Progenitor cell of endocrine pancreas (in vitro differentiated cells): Measurements from ENCODE around the gene CKM. TPM values are rescaled to one million over a fixed set of nuclear protein-coding genes. Genes with fewer than 3 reads are reported as not detected.
A peak's percentile ranks its signal among the peaks of the same experiment; 100 is the strongest.

ENCODE experiments used
- DNase-seq: peaks from one replicate; pipeline ENCODE4 v3.0.0; 2021; ENCODE audit warnings: low spot score; ENCODE audit not compliant: unreplicated experiment
- H3K27ac Mint-ChIP-seq: 2 replicates; pipeline ENCODE4 v1.8.0; 2021; ENCODE audit warnings: mild to moderate bottlenecking, moderate library complexity, mixed read lengths
- H3K27me3 Mint-ChIP-seq: 2 replicates; pipeline ENCODE4 v1.8.0; 2021; ENCODE audit warnings: mixed read lengths
- H3K36me3 Mint-ChIP-seq: 2 replicates; pipeline ENCODE4 v1.8.0; 2022; ENCODE audit warnings: mixed read lengths; ENCODE audit not compliant: insufficient read depth
- H3K4me1 Mint-ChIP-seq: 2 replicates; pipeline ENCODE4 v1.8.0; 2021; ENCODE audit warnings: low read depth, mixed read lengths
- H3K4me3 Mint-ChIP-seq: 2 replicates; pipeline ENCODE4 v1.8.0; 2021; ENCODE audit warnings: low read depth, mild to moderate bottlenecking, moderate library complexity, mixed read lengths
- H3K9me3 Mint-ChIP-seq: 2 replicates; pipeline ENCODE4 v1.8.0; 2021; ENCODE audit warnings: low read depth, mixed read lengths
- total RNA-seq: library from RNA; stranded (reverse); gene quantifications from 2 replicates; pipeline ENCODE4 v1.2.1, GENCODE V29; 2021
- TF ChIP-seq, protein P1 (sequence below): fragments of 200-600 bp; sonication (generic); IDR thresholded peaks from one replicate; pipeline ENCODE4 v1.5.0; 2021; ENCODE audit warnings: antibody characterized with exemption, mild to moderate bottlenecking; ENCODE audit not compliant: unreplicated experiment

The CKM gene
- total RNA-seq, 1 donor from 2014 or later = not detected

DNA sequence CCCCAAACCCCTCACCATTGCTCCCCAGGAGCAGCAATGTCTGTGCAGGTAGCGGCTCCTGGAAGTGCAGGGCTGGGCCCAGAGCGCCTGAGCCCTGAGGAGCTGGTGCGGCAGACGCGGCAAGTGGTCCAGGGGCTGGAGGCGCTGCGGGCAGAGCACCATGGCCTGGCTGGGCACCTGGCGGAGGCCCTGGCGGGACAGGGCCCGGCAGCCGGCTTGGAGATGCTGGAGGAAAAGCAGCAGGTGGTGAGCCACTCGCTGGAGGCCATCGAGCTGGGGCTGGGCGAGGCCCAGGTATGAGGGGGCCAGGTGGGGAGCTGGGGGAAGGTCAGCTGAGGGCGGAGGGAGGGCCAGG, 22.8 kb upstream of the CKM start:
- H3K27me3 Mint-ChIP-seq = peaks cover 21% of the 10 kb centered on the region
- TF ChIP-seq, protein P1, sequence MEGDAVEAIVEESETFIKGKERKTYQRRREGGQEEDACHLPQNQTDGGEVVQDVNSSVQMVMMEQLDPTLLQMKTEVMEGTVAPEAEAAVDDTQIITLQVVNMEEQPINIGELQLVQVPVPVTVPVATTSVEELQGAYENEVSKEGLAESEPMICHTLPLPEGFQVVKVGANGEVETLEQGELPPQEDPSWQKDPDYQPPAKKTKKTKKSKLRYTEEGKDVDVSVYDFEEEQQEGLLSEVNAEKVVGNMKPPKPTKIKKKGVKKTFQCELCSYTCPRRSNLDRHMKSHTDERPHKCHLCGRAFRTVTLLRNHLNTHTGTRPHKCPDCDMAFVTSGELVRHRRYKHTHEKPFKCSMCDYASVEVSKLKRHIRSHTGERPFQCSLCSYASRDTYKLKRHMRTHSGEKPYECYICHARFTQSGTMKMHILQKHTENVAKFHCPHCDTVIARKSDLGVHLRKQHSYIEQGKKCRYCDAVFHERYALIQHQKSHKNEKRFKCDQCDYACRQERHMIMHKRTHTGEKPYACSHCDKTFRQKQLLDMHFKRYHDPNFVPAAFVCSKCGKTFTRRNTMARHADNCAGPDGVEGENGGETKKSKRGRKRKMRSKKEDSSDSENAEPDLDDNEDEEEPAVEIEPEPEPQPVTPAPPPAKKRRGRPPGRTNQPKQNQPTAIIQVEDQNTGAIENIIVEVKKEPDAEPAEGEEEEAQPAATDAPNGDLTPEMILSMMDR = no peak
- peaks cover 2% of the 10 kb centered on the region for H3K4me1 Mint-ChIP-seq
- no peak for DNase-seq
- no peak overlapping the region for H3K4me3 Mint-ChIP-seq
- H3K9me3 Mint-ChIP-seq = no peaks in the 10 kb centered on the region
- H3K36me3 Mint-ChIP-seq = no peaks in the 10 kb centered on the region
- H3K27ac Mint-ChIP-seq = no peak overlapping the region

GRCh38 chr19:45344621-45345505, 22.2 kb upstream of the CKM start:
- Mint-ChIP-seq H3K4me3 (no peak overlapping the region), H3K4me1 (peaks cover 3% of the 10 kb centered on the region), H3K27me3 (peaks cover 26% of the 10 kb centered on the region), H3K36me3 (no peaks in the 10 kb centered on the region), H3K27ac (no peak overlapping the region), H3K9me3 (no peaks in the 10 kb centered on the region)
- no peak for DNase-seq
- TF ChIP-seq, protein P1 = no peak

DNA sequence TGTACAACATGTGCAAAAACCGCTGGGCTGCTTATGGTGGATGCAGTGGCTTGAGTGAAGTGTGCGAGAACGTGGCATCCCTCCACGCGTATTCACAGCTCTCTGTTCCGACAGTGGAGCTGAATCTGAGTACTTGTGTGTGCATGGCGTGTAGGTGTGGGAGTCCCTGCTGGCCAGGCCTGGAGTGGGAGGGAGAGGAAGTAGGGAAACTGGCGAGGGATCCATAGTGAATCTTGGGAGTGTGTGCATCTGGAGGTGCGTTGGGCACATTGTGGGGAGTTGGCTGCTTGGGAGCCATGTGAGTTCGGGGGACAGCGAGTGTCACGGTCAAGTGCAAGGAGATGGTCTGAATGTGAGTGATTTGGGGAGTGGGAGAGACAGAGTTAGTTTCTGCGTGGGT, 20.2 kb upstream of the CKM start:
- Mint-ChIP-seq H3K27ac (no peak overlapping the region), H3K4me1 (peaks cover 3% of the 10 kb centered on the region), H3K27me3 (peaks cover 34% of the 10 kb centered on the region), H3K9me3 (no peaks in the 10 kb centered on the region), H3K36me3 (no peaks in the 10 kb centered on the region), H3K4me3 (no peak overlapping the region)
- TF ChIP-seq, protein P1 = no peak
- DNase-seq = no peak

DNA sequence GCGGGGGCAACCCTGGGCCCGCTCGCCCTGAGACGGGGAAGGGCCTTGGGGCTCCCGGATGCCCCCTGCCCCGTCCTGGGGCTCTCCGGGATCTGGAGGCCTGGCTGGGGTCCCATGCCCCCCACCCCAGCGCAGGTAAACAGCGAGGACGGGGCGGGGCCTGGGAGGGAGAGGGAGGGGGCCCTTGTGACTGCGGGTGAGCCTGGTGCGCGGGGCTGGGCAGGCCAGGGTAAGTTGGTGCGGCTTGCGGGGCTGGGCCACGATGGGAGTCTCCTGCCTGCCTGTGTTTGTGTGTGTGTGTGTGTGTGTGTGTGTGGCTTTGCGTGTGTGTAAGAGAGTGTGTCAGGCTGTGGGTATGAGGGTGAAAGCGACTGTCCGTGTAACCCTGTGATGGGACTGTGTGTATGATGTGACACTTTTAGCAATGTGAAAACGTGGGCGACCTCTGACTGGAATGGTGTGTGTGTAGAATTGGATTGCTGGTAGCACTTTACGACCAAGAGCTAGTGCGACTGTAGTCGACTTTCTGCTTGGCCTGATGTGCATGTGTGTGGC, 18.3 kb upstream of the CKM start:
- TF ChIP-seq, protein P1 = no peak
- Mint-ChIP-seq H3K27ac (no peak overlapping the region), H3K27me3 (peaks cover 34% of the 10 kb centered on the region), H3K4me3 (no peak overlapping the region), H3K36me3 (no peaks in the 10 kb centered on the region), H3K9me3 (no peaks in the 10 kb centered on the region), H3K4me1 (peaks cover 3% of the 10 kb centered on the region)
- no peak for DNase-seq

- H3K36me3 Mint-ChIP-seq = no peaks in the 10 kb centered on the region
- no peak within 1 kb of the TSS for H3K27ac Mint-ChIP-seq
- peaks cover 3% of the 10 kb centered on the region for H3K4me1 Mint-ChIP-seq
- H3K27me3 Mint-ChIP-seq = peaks cover 31% of the 10 kb centered on the region
- DNase-seq = peak; percentile 57
- H3K9me3 Mint-ChIP-seq = no peaks in the 10 kb centered on the region
- TF ChIP-seq, protein P1 = no peak
- peak within 1 kb of the TSS; percentile 45 for H3K4me3 Mint-ChIP-seq
Measured at GRCh38 chr19:45340232-45340898, 17.7 kb upstream of the CKM start, which contains the start of gene KLC3. Gene KLC3, plus strand, starts transcription at chr19:45340750. Its CDS starts 4,792 bp downstream, at chr19:45345542.
